HG03108 (cell line): ENCODE measurements around the gene APBA2.
"Not testable (repeated sequence)": the region's sequence is repeated elsewhere in the genome, so short reads cannot be mapped to it uniquely, and the experiment has no call there.

ENCODE experiments used
- ATAC-seq: cut with Tn5 transposase; IDR thresholded peaks from one replicate; pipeline ENCODE4 v1.9.1; 2021; ENCODE audit warnings: moderate library complexity; ENCODE audit not compliant: unreplicated experiment

Gene APBA2

DNA sequence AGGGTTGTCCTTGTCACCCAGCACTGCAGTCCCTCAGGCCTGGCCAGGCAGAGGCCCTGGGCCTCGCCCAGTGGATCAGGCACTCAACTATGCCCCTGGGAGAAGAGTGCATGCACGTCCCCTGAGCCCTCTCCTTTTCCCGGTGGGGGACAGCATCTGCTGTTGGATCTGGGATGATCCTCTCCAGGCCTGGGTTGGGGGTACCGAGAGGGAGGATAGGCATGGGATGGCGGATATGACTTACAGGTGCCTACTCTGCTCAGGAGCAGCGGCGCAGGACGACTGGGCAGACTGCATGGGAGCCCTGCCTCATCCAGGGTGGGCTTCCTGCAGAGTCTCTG is 9.0 kb upstream of the APBA2 start:
- ATAC-seq, result no peak

DNA sequence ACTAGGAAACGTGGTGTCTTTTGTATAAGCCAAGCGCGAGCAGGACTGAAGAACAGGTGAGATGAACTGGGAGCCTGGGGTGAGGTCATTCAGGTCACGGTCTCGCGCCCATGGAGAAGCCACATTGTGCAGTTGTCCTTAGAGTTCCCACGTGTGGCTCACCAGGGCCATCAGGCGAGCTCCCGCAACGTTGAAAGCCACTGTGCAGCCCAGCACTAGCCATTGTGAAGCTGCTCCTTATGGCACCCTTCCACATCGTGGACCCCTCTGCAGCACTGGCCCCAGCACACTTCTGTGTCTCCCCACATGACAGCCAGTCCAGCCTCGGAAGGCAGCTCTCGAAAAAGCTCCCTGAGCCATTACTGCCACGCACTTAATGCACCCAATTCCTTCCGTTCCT is 7.6 kb upstream of the APBA2 start:
- no peak for ATAC-seq

GRCh38 chr15:28879551-28879950 is 6.2 kb upstream of the APBA2 start:
- ATAC-seq, result no peak

GRCh38 chr15:28880680-28881079 is 5.1 kb upstream of the APBA2 start:
- no peak for ATAC-seq

DNA sequence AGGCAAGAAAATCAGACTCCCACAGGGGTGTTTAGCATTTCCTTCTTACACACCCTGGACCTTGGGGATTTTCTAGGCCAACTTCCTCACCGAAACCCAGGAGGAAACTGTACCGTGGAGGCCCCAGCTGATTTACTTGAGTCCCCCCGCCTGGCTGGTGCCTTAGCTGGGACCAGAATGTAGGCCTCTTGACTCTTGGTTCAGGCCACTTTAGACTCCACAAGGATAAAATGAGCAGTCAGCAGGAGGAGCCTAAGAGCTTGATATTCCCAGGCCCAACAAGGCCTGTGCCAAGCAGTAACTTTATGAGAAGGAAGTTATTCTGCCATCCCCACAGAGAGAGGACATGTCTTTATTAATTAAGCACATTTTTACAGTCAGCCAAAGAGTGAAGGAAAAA is 4.6 kb upstream of the APBA2 start:
- ATAC-seq, result no peak

DNA sequence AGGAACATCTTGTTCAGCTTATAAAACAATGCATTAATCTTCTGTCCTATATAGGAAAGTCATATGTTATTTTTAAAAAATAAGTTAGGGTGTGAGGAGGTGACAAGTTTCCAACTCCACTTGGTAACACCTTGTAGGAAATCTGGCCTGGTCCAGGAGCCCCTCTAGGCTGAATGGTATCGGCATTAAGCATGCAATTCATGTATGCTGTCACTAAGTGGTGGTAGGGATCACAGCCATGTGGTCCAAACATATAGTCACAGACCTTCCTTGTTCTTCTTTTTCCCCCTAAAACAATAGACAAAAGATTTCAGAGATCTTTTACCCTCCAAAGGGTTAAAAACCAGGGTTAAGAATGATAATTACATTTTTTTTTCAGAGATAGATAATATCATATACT is 4.2 kb upstream of the APBA2 start:
- no peak for ATAC-seq

DNA sequence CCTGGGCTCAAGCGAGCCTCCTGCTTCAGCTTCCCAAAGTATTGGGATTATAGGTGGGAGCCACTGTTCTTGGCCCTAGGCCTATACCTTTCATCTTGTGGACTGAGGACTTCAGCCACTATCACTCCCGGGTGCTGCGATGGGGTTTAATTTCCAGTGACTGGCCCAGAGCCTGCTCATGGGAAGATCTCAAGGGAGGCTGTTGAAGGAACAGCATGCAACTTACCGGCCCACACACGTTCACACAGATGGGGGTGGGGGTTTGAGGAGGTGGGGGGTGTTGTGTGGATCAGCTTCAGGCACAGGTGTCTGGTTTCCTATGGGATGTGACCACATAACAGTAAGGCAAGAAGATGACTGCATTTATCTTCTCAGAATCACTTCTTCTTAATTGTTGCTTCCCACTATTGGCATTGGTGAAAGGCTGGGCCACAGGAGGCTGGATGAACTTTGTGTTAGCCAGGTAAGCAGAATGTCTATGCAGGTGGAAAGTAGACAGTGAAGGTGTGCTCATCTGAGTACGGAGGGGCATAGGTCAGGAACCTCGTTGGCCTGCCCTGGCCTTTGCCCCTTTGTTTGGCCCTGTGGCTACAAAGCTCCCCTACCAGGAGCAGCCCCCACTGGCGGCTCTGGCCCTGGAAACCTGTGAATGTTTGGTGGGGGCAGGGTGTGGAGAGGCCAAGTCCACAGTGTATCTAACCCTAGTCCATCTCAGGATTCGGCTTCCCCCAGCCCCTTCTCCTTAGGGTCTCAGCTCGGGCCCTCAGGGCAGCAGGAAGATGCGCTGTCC is 1.4 kb upstream of the APBA2 start:
- ATAC-seq, result no peak

DNA sequence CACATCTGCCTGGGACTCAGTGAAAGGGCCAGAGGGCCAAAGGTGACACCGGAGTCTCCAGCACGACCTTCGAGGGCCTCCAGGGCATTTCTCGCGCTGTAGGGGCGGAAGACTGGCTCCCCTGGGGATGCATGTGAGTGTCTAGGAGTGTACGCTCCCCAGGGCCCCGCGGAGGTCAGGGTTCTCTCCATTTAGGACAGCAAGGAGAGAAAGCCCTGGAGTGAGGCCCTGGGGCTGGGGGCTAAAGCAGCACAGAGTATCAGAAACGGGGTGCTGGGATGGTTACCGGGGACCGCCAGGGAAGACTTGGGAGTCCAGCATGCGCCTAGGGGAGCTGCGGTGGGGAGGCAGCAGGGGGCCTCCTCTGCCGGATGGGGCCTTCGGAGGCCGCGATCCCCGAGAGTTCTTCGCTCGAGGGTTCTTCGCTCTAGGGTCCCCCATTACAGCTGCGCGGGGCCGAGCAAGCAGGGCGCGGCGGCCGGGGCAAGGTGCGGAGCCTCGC is 595 bp upstream of the APBA2 start:
- no peak for ATAC-seq

- ATAC-seq, result no peak
Measured at GRCh38 chr15:28886431-28887338, 911 bp downstream of the APBA2 start.

- no peak for ATAC-seq
Measured at GRCh38 chr15:28887339-28888174, 1.8 kb downstream of the APBA2 start.

DNA sequence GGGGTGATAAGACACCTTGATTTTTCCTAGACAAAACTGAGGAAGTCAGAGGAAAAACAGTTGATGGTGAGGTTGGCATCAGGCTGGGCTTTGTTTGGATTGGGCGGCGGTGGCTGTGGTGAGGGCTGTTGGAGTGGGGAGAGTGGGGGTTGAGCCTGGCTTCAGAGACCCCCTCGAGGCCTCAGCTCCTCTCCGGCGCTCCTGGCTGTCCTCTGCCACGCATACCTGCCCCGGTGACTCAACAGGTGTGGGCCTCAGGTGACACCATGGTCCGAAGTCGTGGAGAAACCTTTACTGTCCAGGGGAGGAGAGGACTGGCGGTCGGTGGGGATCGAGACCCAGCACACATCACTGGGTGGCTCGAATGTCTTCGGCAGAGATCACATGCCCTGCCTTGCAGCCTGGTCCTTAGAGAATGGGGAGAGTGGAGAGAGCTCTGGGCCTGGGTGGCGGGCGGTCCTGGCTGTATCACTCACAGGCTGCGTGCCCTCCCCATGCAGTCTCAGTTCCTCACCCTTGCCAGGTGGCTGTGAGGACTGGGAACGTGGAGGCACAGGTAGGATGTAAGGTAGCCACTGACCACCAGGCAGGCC is 2.6 kb downstream of the APBA2 start:
- no peak for ATAC-seq

DNA sequence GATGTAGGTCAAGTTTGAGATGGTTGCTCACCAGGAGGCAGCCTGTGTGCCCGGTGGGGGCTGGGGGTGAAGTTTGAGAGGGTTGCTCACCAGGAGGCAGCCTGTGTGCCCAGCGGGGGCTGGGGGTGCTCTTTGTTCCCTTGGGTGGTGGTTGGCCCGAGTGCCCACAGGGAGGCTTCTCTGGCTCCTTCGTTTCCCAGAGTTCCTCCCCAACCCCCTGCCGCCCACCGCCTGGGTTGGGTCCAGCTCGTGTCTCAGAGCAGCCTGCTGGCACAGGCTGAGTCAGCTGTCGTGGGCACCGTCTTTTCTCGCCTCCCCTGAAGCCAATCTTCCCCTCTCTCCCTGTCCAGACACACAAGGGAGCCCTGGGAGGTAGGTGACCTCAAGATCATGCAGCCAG is 3.1 kb downstream of the APBA2 start:
- no peak for ATAC-seq

DNA sequence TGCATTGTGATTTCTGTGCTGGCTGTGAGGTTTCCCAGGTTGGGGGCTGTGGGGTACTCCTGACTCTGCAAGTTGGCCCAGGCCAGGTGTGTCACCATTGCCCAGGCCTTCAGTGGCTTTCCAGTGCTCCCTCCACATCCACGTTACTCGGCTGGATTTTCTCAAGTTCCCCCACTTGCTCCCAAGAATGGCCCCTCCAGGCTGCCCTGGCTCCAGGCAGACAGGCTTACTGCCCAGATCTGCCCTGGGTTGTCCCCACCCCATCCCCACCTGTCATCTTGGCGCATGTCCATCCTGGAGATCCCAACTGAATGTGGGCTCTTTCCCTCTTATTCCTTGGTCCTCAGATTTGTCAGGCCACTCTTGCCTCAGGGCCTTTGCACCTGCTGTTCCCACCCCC is 3.6 kb downstream of the APBA2 start:
- ATAC-seq, result no peak

DNA sequence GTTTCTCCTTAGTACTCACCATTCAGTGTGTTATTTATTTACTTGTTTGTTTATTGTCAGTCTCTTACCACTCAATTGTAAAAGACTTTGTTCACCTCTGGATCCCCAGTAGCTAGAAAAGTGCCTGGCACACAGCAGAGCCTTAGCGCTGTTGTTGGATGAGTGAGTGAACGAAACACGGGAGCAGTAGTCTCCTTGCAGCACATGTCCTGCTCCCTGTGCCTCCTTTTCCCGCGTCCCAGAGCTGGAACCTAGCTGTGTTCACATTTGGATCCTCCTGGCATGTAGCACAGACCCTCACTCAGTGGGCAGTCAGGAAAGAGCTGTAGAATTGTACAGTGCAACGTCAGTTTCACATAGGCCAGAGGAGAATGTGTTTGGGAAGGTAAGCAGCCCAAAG is 4.1 kb downstream of the APBA2 start:
- ATAC-seq, result not testable (repeated sequence)

DNA sequence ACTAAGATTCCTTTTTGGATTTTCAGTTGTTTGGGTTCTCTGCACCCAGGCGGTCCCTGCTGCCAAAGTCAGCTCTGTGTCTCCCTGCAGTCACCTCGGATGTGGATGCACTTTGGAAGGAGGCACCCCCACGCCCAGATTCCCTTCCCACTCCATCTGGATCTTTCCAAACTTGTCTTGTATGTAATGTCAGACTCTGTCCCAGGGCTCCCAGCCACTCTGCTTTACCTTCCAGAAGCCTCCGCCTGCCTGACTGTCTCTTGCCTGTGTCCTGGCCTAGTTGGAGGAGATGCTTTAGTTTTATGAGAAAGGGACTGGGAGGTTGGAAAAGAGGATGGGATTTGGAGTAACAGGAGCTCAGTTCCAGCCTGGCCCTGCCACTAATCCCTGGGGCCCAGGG is 4.5 kb downstream of the APBA2 start:
- not testable (repeated sequence) for ATAC-seq

- no peak for ATAC-seq
Measured at GRCh38 chr15:28890711-28891495, 5.1 kb downstream of the APBA2 start.

DNA sequence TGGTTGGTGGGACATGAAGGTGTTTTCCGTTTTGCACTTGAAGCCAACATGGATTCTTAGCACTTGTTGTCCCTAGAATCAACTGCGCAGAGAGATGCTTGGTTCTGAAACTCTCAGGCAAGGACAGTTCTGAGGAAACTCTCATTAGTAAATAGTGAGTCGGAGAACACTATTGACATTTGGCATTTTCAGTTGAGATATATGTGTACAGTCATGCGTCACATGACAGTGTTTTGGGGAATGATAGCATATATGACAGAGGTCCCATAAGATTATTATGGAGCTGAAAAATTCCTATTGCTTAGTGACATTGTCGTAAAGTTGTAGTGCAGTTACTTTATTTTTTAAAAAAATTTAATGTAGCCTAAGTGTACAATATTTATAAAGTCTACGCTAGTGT is 5.8 kb downstream of the APBA2 start:
- ATAC-seq, result no peak

DNA sequence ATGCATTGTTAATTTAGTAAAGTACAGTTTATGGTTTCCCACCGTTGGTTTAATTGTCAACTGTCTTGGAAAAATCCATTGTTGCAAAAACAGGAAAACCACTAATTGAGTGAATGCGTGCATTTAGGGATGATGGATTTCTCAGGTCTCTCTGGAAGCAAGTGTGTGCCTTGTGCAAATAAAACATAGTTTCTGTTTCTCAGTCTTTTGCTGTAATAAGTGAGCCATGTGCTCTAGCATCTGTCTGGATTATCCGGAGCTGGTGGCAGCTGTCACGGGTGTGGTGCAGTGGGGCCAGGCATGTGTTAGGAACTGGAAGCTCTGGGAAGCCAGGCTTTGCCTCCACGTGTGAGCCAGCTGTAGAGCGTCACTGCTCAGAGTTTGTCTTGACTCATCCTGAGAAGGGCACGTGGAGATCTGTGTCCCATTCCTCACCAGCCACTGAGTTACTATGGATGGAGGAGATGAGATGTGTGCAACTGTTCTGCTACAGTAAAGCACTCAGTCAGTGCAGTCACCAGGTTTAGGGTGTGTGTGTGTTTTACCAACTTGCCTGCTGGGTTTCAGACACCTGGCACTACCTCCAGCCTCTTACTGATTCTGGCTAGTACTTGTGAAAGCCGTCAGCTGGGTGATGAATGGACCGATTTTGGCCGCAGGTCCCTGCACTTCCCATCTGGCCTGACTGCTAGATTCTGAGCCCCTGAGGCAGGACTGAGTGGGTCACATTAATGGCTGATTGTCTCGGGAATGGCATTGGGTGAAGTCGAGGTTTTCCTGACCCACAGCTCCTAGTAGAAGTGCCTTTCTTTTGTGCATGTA is 7.2 kb downstream of the APBA2 start:
- no peak for ATAC-seq

GRCh38 chr15:28894631-28895030 is 8.9 kb downstream of the APBA2 start:
- ATAC-seq, result no peak
